22Rv1 (cell line): ENCODE data around the gene MCM3AP.

Source experiments
- ZFX ChIP-seq: fragments of 450-650 bp; IDR thresholded peaks from 2 replicates; pipeline ENCODE4 v1.6.1; 2017; ENCODE audit warnings: antibody characterized with exemption, borderline replicate concordance
- TF ChIP-seq, protein P1 (sequence below): fragments of 450-650 bp; IDR thresholded peaks from 2 replicates; pipeline ENCODE4 v1.5.1; 2017; ENCODE audit warnings: mild to moderate bottlenecking

GRCh38 chr21:46294647-46295176, 9.3 kb upstream of the MCM3AP start:
- TF ChIP-seq, protein P1, sequence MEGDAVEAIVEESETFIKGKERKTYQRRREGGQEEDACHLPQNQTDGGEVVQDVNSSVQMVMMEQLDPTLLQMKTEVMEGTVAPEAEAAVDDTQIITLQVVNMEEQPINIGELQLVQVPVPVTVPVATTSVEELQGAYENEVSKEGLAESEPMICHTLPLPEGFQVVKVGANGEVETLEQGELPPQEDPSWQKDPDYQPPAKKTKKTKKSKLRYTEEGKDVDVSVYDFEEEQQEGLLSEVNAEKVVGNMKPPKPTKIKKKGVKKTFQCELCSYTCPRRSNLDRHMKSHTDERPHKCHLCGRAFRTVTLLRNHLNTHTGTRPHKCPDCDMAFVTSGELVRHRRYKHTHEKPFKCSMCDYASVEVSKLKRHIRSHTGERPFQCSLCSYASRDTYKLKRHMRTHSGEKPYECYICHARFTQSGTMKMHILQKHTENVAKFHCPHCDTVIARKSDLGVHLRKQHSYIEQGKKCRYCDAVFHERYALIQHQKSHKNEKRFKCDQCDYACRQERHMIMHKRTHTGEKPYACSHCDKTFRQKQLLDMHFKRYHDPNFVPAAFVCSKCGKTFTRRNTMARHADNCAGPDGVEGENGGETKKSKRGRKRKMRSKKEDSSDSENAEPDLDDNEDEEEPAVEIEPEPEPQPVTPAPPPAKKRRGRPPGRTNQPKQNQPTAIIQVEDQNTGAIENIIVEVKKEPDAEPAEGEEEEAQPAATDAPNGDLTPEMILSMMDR = no peak
- TF ChIP-seq ZFX = no peak
